Measurements from ENCODE around the gene HDAC8.

DNA sequence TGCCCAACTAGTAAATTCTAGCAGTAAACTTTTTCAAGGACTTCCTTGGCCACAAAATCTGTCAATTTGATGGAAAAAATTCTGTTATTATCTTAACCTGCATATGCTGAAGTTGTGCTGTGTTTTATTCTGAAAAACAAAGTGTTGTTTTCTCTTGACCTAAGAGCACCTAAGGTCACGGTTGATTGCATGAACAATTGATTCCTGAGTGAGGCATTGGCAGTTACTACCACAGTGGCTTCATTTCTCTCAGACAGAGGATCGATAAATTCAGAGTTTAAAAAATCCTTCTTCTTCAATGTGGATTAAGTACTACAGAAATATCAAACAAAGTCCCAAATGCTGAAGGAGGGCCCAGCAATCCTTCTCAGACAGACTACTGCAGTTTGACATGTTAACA lies 6.2 kb downstream of the HDAC8 start:
- TF ChIP-seq, protein P1, sequence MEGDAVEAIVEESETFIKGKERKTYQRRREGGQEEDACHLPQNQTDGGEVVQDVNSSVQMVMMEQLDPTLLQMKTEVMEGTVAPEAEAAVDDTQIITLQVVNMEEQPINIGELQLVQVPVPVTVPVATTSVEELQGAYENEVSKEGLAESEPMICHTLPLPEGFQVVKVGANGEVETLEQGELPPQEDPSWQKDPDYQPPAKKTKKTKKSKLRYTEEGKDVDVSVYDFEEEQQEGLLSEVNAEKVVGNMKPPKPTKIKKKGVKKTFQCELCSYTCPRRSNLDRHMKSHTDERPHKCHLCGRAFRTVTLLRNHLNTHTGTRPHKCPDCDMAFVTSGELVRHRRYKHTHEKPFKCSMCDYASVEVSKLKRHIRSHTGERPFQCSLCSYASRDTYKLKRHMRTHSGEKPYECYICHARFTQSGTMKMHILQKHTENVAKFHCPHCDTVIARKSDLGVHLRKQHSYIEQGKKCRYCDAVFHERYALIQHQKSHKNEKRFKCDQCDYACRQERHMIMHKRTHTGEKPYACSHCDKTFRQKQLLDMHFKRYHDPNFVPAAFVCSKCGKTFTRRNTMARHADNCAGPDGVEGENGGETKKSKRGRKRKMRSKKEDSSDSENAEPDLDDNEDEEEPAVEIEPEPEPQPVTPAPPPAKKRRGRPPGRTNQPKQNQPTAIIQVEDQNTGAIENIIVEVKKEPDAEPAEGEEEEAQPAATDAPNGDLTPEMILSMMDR (IDR thresholded peaks at IDR 0.05) = no peak
- TF ChIP-seq POLR2AphosphoS5 (IDR thresholded peaks at IDR 0.05; ENCODE audit: low read depth, low read length) = no peak
- no peak for TF ChIP-seq SIN3A (IDR thresholded peaks at IDR 0.05; ENCODE audit: borderline replicate concordance, insufficient read depth, low read depth, low read length)
